Breast epithelium (tissue), 4 donors: Measurements from ENCODE around the gene FIZ1. TPM values are rescaled to one million over a fixed set of nuclear protein-coding genes. Genes with fewer than 3 reads are reported as not detected.

Experiments
- DNase-seq, 2 donors: peaks; one replicate each; pipeline ENCODE4 v3.0.0-alpha.2; 2019; ENCODE audit warnings: low spot score in 2 of 2
- H3K27ac ChIP-seq, 2 donors: fragments of 200-600 bp; sonication (generic) in 1 of 2; one replicate each; pipeline ENCODE4 v1.5.1; 2016 to 2019; ENCODE audit warnings: mild to moderate bottlenecking in 1 of 2
- H3K27me3 ChIP-seq, 2 donors: fragments of 200-600 bp; sonication (generic) in 1 of 2; one replicate each; pipeline versions ENCODE4 v1.5.1 to v1.6.0; 2017 to 2019; ENCODE audit warnings: control low read depth in 1 of 2, mild to moderate bottlenecking in 1 of 2
- H3K36me3 ChIP-seq: fragments of 200-600 bp; one replicate; pipeline ENCODE4 v1.5.1; 2019
- H3K4me1 ChIP-seq, 2 donors: fragments of 200-600 bp; sonication (generic); one replicate each; pipeline ENCODE4 v1.5.1; 2016 to 2019; ENCODE audit warnings: control low read depth in 1 of 2
- H3K4me3 ChIP-seq, 3 donors: fragments of 200-600 bp; sonication (generic); 1 replicate in 2 of 3; 2 replicates in 1 of 3; pipeline ENCODE4 v1.5.1; 2016 to 2019; ENCODE audit warnings: mild to moderate bottlenecking in 3 of 3, moderate library complexity in 2 of 3
- H3K9me3 ChIP-seq, 2 donors: fragments of 200-600 bp; sonication (generic) in 1 of 2; one replicate each; pipeline ENCODE4 v1.5.1; 2016 to 2019; ENCODE audit warnings: control low read depth in 1 of 2
- POLR2A ChIP-seq: fragments of 450-650 bp; IDR thresholded peaks from one replicate; pipeline ENCODE4 v1.6.1; 2016; ENCODE audit warnings: antibody characterized with exemption, mild to moderate bottlenecking, moderate library complexity
- POLR2AphosphoS5 ChIP-seq, 3 donors: sonication (generic); formaldehyde crosslinking; IDR thresholded peaks; one replicate each; pipeline ENCODE4 v1.6.1; 2017; ENCODE audit warnings: antibody characterized with exemption in 3 of 3
- intact Hi-C: fragments of 100-400 bp; cut with DNase I; formaldehyde crosslinking; loops from one replicate; pipeline ENCODE4 v1.15.1; 2023; ENCODE audit warnings: low total_unique reads
- total RNA-seq, 3 donors: library from RNA; depleted of rRNA; stranded (reverse); fragments of >200 nt; gene quantifications; one replicate each; pipeline ENCODE4 v1.1.0, GENCODE V29; 2016
- TF ChIP-seq, protein P1 (sequence below), 3 donors: fragments of 450-650 bp; IDR thresholded peaks; one replicate each; pipeline ENCODE4 v1.5.1; 2016 to 2017; ENCODE audit warnings: antibody characterized with exemption in 3 of 3, mild to moderate bottlenecking in 3 of 3, moderate library complexity in 3 of 3

Gene FIZ1
- total RNA-seq, 3 donors from 2014 or later = 3.7 to 7.5 (median 6.1) TPM

DNA sequence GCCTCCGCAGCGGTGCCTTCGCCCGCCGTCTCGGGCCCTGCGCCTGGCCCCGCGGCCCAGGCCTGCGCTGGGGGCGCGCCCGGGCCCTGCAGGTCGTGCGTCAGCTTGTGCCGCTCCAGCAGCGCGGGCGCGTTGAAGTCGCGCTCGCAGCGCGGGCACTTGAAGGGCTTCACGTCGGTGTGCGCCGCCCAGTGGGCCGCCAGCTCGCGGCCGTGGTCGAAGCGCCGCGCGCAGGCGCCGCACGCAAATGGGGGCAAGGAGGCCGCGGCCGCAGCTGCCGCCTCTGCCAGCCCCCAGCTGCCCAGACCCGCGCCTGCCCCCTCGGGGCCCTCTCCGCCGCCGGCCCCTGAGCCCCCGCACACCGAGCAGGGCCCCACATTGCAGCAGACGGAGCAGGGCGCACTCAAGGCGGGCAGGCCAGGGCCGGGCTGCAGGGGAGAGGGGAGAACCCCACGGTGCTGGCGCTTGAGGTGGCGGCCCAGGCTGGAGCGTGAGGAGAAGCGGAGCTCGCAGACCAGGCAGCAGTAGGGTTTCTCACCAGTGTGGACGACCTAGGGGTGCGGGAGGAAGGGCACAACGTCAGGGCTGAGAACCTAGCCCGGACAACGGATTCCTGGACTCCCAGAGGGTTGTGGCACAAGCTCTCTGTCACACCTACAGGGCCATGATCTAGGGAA is 6.1 kb downstream of the FIZ1 start:
- intact Hi-C loops = no loop called here
- TF ChIP-seq POLR2AphosphoS5 (IDR thresholded peaks at IDR 0.05) = no peak
- TF ChIP-seq, protein P1, sequence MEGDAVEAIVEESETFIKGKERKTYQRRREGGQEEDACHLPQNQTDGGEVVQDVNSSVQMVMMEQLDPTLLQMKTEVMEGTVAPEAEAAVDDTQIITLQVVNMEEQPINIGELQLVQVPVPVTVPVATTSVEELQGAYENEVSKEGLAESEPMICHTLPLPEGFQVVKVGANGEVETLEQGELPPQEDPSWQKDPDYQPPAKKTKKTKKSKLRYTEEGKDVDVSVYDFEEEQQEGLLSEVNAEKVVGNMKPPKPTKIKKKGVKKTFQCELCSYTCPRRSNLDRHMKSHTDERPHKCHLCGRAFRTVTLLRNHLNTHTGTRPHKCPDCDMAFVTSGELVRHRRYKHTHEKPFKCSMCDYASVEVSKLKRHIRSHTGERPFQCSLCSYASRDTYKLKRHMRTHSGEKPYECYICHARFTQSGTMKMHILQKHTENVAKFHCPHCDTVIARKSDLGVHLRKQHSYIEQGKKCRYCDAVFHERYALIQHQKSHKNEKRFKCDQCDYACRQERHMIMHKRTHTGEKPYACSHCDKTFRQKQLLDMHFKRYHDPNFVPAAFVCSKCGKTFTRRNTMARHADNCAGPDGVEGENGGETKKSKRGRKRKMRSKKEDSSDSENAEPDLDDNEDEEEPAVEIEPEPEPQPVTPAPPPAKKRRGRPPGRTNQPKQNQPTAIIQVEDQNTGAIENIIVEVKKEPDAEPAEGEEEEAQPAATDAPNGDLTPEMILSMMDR (IDR thresholded peaks at IDR 0.05) = no peak
- no peak for TF ChIP-seq POLR2A
- Histone ChIP-seq H3K36me3 (no peaks in the 10 kb centered on the region), H3K9me3 (no peaks in the 10 kb centered on the region), H3K4me3 (no peak overlapping the region), H3K27me3 (no peaks in the 10 kb centered on the region), H3K4me1 (no peaks in the 10 kb centered on the region), H3K27ac (no peak overlapping the region)
- DNase-seq = no peak

DNA sequence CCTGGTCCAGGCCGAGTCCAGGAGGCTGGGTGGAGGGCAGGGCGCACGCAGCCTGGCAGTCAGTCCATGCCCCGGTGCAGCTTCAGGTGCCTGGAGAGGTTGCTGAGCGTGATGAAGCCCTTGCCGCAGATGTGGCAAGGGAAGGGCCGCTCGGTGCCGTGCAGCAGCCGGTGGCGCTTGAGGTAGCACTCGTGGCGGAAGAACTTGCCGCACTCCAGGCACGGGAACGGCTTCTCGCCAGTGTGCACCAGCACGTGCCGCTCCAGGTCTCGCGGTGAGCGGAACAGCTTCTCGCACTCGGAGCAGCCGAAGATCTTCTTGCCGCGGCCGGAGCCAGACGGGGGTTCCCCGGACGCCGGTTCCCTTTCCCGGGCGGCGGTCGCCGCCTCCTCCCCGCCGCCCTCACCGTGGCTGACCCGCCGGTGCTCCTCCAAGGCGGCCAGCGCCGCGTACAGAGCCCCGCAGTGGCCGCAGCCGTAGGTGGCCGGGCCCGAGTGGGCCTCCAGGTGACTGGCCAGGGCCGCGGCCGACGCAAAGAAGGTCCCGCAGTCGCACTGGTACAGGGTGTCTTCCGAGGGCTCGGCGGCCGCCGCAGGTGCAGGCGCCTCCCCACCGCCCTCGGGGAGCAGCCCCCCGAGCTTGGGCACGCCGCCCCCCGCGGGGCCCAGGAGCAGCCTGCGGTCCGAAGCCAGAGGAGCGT is 6.8 kb downstream of the FIZ1 start:
- TF ChIP-seq POLR2A = no peak
- TF ChIP-seq, protein P1 (IDR thresholded peaks at IDR 0.05) = no peak
- Histone ChIP-seq H3K27ac (no peak overlapping the region), H3K27me3 (no peaks in the 10 kb centered on the region), H3K36me3 (no peaks in the 10 kb centered on the region), H3K4me3 (no peak overlapping the region), H3K4me1 (no peaks in the 10 kb centered on the region), H3K9me3 (no peaks in the 10 kb centered on the region)
- no peak for DNase-seq
- intact Hi-C loops = no loop called here

- H3K27ac ChIP-seq = no peak overlapping the region
- H3K9me3 ChIP-seq = no peaks in the 10 kb centered on the region
- H3K4me3 ChIP-seq = no peak overlapping the region
- H3K27me3 ChIP-seq = no peaks in the 10 kb centered on the region
- TF ChIP-seq POLR2A (no peak), POLR2AphosphoS5 (IDR thresholded peaks at IDR 0.05) (no peak)
- TF ChIP-seq, protein P1 (IDR thresholded peaks at IDR 0.05) = no peak
- DNase-seq = no peak
- no peaks in the 10 kb centered on the region for H3K36me3 ChIP-seq
- no peaks in the 10 kb centered on the region for H3K4me1 ChIP-seq
- intact Hi-C loops = no loop called here
These were observed 7.8 kb downstream of the FIZ1 start for GRCh38 chr19:55591555-55591954.

DNA sequence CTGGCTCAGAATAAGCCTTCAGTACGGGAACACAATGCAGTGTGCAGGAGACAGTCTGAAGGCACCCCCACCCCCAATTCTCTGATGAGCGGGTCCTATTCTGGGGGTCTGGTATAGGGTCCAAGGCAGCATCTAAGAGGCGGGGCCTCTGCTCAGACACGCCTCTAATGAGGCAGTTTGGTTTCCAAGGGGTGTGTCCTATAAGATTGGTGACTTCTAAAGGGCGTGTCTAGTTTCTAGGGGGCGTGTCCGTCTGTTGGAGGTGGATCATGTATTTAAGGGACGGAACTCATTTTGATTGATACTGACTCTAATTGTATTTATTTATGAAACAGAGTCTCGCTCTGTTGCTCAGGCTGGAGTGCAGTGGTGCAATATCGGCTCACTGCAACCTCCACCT is 8.7 kb downstream of the FIZ1 start:
- DNase-seq = no peak
- no peaks in the 10 kb centered on the region for H3K36me3 ChIP-seq
- no peaks in the 10 kb centered on the region for H3K9me3 ChIP-seq
- H3K27me3 ChIP-seq = no peaks in the 10 kb centered on the region
- no peaks in the 10 kb centered on the region for H3K4me1 ChIP-seq
- H3K4me3 ChIP-seq = no peak overlapping the region
- H3K27ac ChIP-seq = no peak overlapping the region
- intact Hi-C loops = no loop called here
- TF ChIP-seq, protein P1 (IDR thresholded peaks at IDR 0.05) = no peak
- no peak for TF ChIP-seq POLR2AphosphoS5 (IDR thresholded peaks at IDR 0.05)
- no peak for TF ChIP-seq POLR2A

GRCh38 chr19:55590109-55590508 is 9.2 kb downstream of the FIZ1 start:
- H3K36me3 ChIP-seq = no peaks in the 10 kb centered on the region
- no peak for TF ChIP-seq POLR2A
- TF ChIP-seq POLR2AphosphoS5 (IDR thresholded peaks at IDR 0.05) = no peak
- TF ChIP-seq, protein P1 (IDR thresholded peaks at IDR 0.05) = no peak
- no peak for DNase-seq
- no peaks in the 10 kb centered on the region for H3K4me1 ChIP-seq
- H3K27ac ChIP-seq = no peak overlapping the region
- no peak overlapping the region for H3K4me3 ChIP-seq
- H3K27me3 ChIP-seq = no peaks in the 10 kb centered on the region
- H3K9me3 ChIP-seq = no peaks in the 10 kb centered on the region
- intact Hi-C loops = no loop called here
